LNCaP clone FGC (cell line): ENCODE results near the gene EIF2AK2.

Experiments used
- DNase-seq: peaks from one replicate; pipeline ENCODE4 v3.0.0-alpha.2; 2011; ENCODE audit warnings: low read depth
- H3K4me3 ChIP-seq: 2 replicates; pipeline ENCODE4 v1.5.1; 2011; ENCODE audit warnings: mild to moderate bottlenecking, low read depth, low read length, control low read depth
- TF ChIP-seq, protein P1 (sequence below): IDR thresholded peaks from 2 replicates; pipeline ENCODE4 v1.5.1; 2012; ENCODE audit warnings: mild to moderate bottlenecking; ENCODE audit not compliant: control insufficient read depth, insufficient read depth; ENCODE audit errors: extremely low read depth

EIF2AK2 gene

DNA sequence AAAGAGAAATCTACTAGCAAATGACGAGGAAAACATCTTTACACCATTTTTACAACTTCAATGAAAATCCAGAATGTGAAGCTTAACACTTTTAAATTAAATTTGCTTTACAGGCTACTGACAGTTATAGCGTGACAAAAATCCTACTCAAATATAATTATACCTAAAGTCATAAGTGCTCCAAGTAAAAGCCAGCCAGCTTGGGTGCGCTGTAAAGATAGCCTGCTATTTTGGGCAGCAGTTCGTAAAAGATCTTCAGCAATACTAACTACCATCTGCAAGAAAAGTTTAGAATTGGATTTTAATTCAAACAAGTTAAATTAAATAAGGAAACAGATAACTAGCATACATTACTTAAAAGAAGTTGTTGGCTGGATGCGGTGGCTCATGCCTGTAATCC is 95.0 kb downstream of the EIF2AK2 start:
- TF ChIP-seq, protein P1, sequence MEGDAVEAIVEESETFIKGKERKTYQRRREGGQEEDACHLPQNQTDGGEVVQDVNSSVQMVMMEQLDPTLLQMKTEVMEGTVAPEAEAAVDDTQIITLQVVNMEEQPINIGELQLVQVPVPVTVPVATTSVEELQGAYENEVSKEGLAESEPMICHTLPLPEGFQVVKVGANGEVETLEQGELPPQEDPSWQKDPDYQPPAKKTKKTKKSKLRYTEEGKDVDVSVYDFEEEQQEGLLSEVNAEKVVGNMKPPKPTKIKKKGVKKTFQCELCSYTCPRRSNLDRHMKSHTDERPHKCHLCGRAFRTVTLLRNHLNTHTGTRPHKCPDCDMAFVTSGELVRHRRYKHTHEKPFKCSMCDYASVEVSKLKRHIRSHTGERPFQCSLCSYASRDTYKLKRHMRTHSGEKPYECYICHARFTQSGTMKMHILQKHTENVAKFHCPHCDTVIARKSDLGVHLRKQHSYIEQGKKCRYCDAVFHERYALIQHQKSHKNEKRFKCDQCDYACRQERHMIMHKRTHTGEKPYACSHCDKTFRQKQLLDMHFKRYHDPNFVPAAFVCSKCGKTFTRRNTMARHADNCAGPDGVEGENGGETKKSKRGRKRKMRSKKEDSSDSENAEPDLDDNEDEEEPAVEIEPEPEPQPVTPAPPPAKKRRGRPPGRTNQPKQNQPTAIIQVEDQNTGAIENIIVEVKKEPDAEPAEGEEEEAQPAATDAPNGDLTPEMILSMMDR, result no peak
- DNase-seq, result no peak
- H3K4me3 ChIP-seq, result no peak overlapping the region

DNA sequence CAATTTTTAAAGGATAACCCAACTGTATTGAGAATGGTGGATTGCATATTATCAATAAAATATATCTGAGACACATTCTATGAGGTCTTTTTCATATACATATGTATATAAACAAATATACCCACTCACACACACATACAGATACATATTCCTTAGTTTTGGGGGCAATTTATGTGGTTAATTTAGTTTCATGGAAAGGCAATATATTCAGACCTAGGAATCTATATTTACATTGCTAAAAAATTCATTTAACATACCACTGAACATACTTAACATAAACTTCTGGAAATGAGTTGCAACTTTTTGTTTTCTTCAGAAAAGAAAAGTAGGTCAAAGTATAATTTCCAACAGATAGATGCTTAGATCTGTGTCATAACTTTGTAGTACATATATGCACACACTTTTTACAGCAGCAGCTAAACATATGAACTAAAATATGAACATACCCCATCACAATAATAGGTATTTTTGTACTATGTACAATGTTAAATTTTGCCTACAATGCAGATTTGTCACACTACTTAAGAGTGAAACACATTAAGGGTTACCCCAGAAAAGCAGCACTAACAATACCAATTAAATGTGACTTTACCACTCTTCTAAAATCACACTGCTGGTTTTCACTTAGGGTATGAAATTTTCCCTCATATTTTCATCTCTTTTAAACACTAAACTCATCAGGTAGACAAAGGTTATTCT is 95.6 kb downstream of the EIF2AK2 start:
- TF ChIP-seq, protein P1, result no peak
- H3K4me3 ChIP-seq, result no peak overlapping the region
- no peak for DNase-seq

DNA sequence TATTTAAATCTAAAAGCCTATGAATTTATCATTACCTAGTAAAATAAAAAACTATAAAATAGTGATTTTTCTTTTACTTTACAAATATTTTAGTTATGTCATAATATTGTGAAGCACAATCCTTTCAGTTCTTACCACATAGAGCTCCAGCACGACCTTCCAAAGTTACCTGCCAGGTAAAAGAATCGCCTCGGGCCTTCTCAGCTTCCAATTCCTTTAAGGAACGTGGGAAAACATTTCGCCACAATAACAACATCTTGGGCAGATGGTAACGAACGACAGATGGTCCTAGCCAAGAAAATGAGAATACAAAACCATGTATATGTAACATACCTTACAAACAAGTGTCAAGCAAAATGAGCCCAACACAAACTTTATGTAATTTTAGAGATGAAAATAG is 96.3 kb downstream of the EIF2AK2 start:
- TF ChIP-seq, protein P1, result no peak
- DNase-seq, result no peak
- no peak overlapping the region for H3K4me3 ChIP-seq

DNA sequence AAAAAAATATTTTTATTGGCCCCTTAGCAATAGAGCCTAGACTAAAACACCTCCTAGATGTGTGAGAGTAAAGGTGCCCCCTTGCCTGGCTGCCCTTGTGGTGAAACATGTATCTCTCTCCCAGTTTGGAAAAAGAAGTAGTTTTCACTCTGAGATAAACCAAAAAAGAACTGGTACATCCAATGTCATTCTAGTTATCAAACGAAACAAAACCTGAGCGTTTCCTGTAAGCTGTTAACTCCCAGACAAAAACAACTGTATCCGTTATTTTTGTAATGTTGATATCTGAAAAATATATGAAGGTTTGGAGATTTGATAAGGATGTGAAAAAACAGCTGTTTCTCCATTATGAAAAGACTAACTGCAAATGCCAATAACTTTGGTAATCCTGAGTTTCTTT is 96.9 kb downstream of the EIF2AK2 start:
- H3K4me3 ChIP-seq, result no peak overlapping the region
- DNase-seq, result no peak
- TF ChIP-seq, protein P1, result no peak

DNA sequence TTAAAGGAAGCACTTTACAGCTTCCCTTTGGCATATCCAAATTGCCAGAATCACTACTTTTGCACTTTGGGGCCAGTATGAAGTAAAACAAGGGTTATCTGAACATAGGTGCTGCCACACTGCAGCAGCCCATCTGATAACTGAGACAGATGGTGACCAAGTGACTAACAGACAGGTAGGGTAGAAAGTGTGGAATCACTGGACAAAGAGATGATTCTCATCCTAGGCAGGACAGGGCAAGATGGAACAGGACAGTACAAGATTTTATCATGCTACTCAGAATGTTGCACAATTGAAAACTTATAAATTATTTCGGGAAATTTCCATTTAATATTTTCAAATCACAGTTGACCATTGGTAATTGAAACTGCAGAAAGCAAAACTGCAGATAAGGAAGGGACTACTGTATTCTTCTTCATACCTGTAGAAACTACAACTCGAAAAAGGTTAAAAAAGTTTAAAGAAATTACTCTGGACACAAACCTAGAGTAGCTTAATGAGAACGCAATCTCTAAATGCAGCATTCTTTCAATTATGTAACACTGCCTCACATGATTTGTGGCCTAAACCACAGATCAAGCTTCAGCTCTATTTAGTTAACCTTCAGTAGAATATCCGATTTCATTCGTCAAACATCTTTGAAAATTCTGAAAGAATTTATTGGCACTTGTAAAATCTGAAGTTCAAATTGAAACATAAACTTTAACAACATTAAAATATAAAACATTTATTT is 104.0 kb downstream of the EIF2AK2 start:
- TF ChIP-seq, protein P1, result no peak
- DNase-seq, result peak; percentile 19
- no peak overlapping the region for H3K4me3 ChIP-seq
